PC-3 (cell line): ENCODE results near the gene SCGB1C1.

Source experiments
- EZH2 ChIP-seq: fragments of 300-600 bp; sonication (generic); IDR thresholded peaks from one replicate; pipeline ENCODE4 v1.6.1; 2017; ENCODE audit warnings: antibody characterized with exemption, mild to moderate bottlenecking, low read length; ENCODE audit not compliant: unreplicated experiment
- EZH2phosphoT487 ChIP-seq: fragments of 300-600 bp; sonication (generic); IDR thresholded peaks from 2 replicates; pipeline ENCODE4 v1.6.1; 2018; ENCODE audit warnings: mild to moderate bottlenecking, antibody characterized with exemption, low read length, borderline replicate concordance
- TF ChIP-seq, protein P1 (sequence below): fragments of 300-600 bp; sonication (generic); conservative IDR thresholded peaks from 2 replicates; pipeline ENCODE4 v1.5.1; 2017; ENCODE audit warnings: antibody characterized with exemption, low read depth, mild to moderate bottlenecking, low read length

DNA sequence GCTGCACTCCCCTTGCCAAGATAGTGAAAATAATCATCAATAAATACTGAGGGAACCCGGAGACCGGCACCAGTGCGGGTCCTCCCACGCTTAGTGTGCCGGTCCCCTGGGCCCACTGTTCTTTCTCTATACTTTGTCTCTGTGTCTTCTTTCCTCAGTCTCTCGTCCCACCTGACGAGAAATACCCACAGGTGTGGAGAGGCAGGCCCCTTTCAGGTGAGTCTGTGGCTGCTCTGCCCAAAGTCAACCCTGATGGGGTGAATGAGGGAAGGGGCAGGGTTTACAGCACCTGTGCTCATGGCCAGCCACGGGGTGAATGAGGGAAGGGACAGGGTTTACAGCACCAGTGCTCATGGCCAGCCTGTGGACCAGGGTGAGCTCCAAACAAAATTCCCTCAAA is 9.6 kb downstream of the SCGB1C1 start:
- TF ChIP-seq, protein P1, sequence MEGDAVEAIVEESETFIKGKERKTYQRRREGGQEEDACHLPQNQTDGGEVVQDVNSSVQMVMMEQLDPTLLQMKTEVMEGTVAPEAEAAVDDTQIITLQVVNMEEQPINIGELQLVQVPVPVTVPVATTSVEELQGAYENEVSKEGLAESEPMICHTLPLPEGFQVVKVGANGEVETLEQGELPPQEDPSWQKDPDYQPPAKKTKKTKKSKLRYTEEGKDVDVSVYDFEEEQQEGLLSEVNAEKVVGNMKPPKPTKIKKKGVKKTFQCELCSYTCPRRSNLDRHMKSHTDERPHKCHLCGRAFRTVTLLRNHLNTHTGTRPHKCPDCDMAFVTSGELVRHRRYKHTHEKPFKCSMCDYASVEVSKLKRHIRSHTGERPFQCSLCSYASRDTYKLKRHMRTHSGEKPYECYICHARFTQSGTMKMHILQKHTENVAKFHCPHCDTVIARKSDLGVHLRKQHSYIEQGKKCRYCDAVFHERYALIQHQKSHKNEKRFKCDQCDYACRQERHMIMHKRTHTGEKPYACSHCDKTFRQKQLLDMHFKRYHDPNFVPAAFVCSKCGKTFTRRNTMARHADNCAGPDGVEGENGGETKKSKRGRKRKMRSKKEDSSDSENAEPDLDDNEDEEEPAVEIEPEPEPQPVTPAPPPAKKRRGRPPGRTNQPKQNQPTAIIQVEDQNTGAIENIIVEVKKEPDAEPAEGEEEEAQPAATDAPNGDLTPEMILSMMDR: no peak
- TF ChIP-seq EZH2: no peak
- TF ChIP-seq EZH2phosphoT487: no peak
